ENCODE data around the gene EIF3A. TPM values are rescaled to one million over a fixed set of nuclear protein-coding genes. Genes with fewer than 3 reads are reported as not detected.

Gene EIF3A
- total RNA-seq, 1 experiment from 2014 or later: 235 TPM

Small RNAs within 50 kb of the gene (small RNA-seq; reads per million reads assigned to genes)
- gene AL355598.1: 0.02 to 0.12 reads per million in 2 experiments
- gene RF00413: 0 to 0.06 reads per million in 2 experiments
- gene SNORA19: 0 to 0.12 reads per million in 2 experiments

Other genes starting within 250 kb of the EIF3A start
- gene NANOS1, start 51.1 kb downstream of the EIF3A start, total RNA-seq (2014; rRNA removed; shearing (Covaris generic)): 1.6 and 1.8 TPM in 2 replicates
- 69.0 and 71.1 TPM in 2 replicates for gene DENND10, start 23.3 kb upstream of the EIF3A start, total RNA-seq (2014; rRNA removed; shearing (Covaris generic))
- 50.7 and 51.0 TPM in 2 replicates for gene SFXN4, start 84.9 kb upstream of the EIF3A start, total RNA-seq (2014; rRNA removed; shearing (Covaris generic))
- gene PRDX3, start 98.0 kb upstream of the EIF3A start, total RNA-seq (2014; rRNA removed; shearing (Covaris generic)): 336 and 354 TPM in 2 replicates
- gene GRK5, start 126.8 kb upstream of the EIF3A start, total RNA-seq (2014; rRNA removed; shearing (Covaris generic)): 0.40 and 0.79 TPM in 2 replicates